ENCODE data around the gene SAXO2.
"Not testable (repeated sequence)": the region's sequence is repeated elsewhere in the genome, so short reads cannot be mapped to it uniquely, and the experiment has no call there.

Gene SAXO2

GRCh38 chr15:82333603-82334553 lies 71.3 kb downstream of the SAXO2 start:
- not testable (repeated sequence) for DNase-seq

All from right kidney (tissue), 1 donor.